GM12878 (cell line): Measurements from ENCODE around the gene CNOT11. TPM values are rescaled to one million over a fixed set of nuclear protein-coding genes. Genes with fewer than 3 reads are reported as not detected.

Source experiments
- BACH1 ChIP-seq: fragments of 450-650 bp; IDR thresholded peaks from 2 replicates; pipeline ENCODE4 v1.6.1; 2017; ENCODE audit warnings: mild to moderate bottlenecking, borderline replicate concordance
- CBX3 ChIP-seq: fragments of 200-600 bp; sonication (generic); IDR thresholded peaks from 2 replicates; pipeline ENCODE4 v1.6.1; 2016; ENCODE audit warnings: low read depth, borderline replicate concordance
- CBX5 ChIP-seq: sonication (generic); IDR thresholded peaks from 2 replicates; pipeline ENCODE4 v1.6.1; 2016; ENCODE audit warnings: low read depth, moderate library complexity, mild to moderate bottlenecking, inconsistent platforms
- CREB1 ChIP-seq: IDR thresholded peaks from 2 replicates; pipeline ENCODE4 v1.6.1; 2012; ENCODE audit warnings: low read depth, mild to moderate bottlenecking, inconsistent platforms
- EED ChIP-seq: sonication (generic); IDR thresholded peaks from 2 replicates; pipeline ENCODE4 v1.6.1; 2016; ENCODE audit warnings: antibody characterized with exemption, low read depth
- EP300 ChIP-seq, 2 experiments: fragments of 150-350 bp in 1 of 2; IDR thresholded peaks; 2 replicates each; pipeline ENCODE4 v1.6.1; 2011 to 2012; ENCODE audit warnings: low read depth in 2 of 2, low read length in 2 of 2, borderline replicate concordance in 1 of 2, improper control_type of control experiment in 1 of 2, inconsistent platforms in 1 of 2; ENCODE audit not compliant: control insufficient read depth in 1 of 2
- FOS ChIP-seq: IDR thresholded peaks from 3 replicates; pipeline ENCODE4 v1.6.1; 2011; ENCODE audit warnings: borderline replicate concordance; ENCODE audit not compliant: insufficient read length; ENCODE audit errors: extremely low read depth
- IKZF1 ChIP-seq: fragments of 450-650 bp; conservative IDR thresholded peaks from 2 replicates; pipeline ENCODE4 v1.6.1; 2017; ENCODE audit warnings: antibody characterized with exemption, mild to moderate bottlenecking
- KAT2A ChIP-seq: conservative IDR thresholded peaks from 2 replicates; pipeline ENCODE4 v1.6.1; 2011; ENCODE audit warnings: low read depth, low read length; ENCODE audit not compliant: control insufficient read depth
- LARP7 ChIP-seq: fragments of 450-650 bp; IDR thresholded peaks from 2 replicates; pipeline ENCODE4 v1.6.1; 2017; ENCODE audit warnings: mild to moderate bottlenecking
- MTA2 ChIP-seq: fragments of 450-650 bp; IDR thresholded peaks from 2 replicates; pipeline ENCODE4 v1.6.1; 2016; ENCODE audit warnings: low read depth, mild to moderate bottlenecking, moderate library complexity
- NBN ChIP-seq: fragments of 450-650 bp; IDR thresholded peaks from 2 replicates; pipeline ENCODE4 v1.6.1; 2016
- NFIC ChIP-seq: IDR thresholded peaks from 2 replicates; pipeline ENCODE4 v1.6.1; 2012; ENCODE audit warnings: low read depth, mild to moderate bottlenecking, inconsistent platforms, low read length, moderate library complexity
- SUZ12 ChIP-seq: fragments of 200-600 bp; sonication (generic); IDR thresholded peaks from one replicate; pipeline ENCODE4 v1.6.1; 2018; ENCODE audit warnings: antibody characterized with exemption, mild to moderate bottlenecking; ENCODE audit not compliant: unreplicated experiment
- TARDBP ChIP-seq: IDR thresholded peaks from 2 replicates; pipeline ENCODE4 v1.6.1; 2016; ENCODE audit warnings: borderline replicate concordance
- TCF3 ChIP-seq: IDR thresholded peaks from 2 replicates; pipeline ENCODE4 v1.6.1; 2012; ENCODE audit warnings: low read depth, mild to moderate bottlenecking, low read length, borderline replicate concordance; ENCODE audit not compliant: insufficient read depth
- ZBED1 ChIP-seq: IDR thresholded peaks from 2 replicates; pipeline ENCODE4 v1.6.1; 2016; ENCODE audit warnings: borderline replicate concordance
- ZNF384 ChIP-seq: IDR thresholded peaks from 2 replicates; pipeline ENCODE4 v1.6.1; 2012; ENCODE audit warnings: low read depth, mild to moderate bottlenecking, low read length, improper control_type of control experiment, borderline replicate concordance
- polyA plus RNA-seq, 11 experiments: library from polyadenylated mRNA; depleted of rRNA in 4 of 11; unstranded in 6 of 11; stranded (reverse) in 5 of 11; fragments of >200 nt; fragmentation: Nextera tagmentation in 4 of 11; fragmentation: Illumina TruSeq in 1 of 11; extraction: Ambion mirVana in 4 of 11; extraction: Trizol in 1 of 11; gene quantifications; 1 replicate in 1 of 11; 2 replicates in 10 of 11; pipeline versions ENCODE4 v1.2.1 to v1.2.3, GENCODE V29; 2011 to 2016; ENCODE audit warnings: inconsistent platforms in 2 of 11, missing spikeins in 2 of 11, low read depth in 1 of 11
- total RNA-seq, 4 experiments: library from RNA; depleted of rRNA in 3 of 4; stranded (reverse); fragments of >200 nt in 3 of 4; fragmentation: Illumina TruSeq in 1 of 4; extraction: Trizol in 1 of 4; gene quantifications; 2 replicates each; pipeline versions ENCODE4 v1.2.1 to v1.2.3, GENCODE V29; 2013 to 2021
- TF ChIP-seq, protein P1 (sequence below): IDR thresholded peaks from 2 replicates; pipeline ENCODE4 v1.6.1; 2012; ENCODE audit warnings: mild to moderate bottlenecking, low read depth, low read length
- TF ChIP-seq, protein P2 (sequence below): fragments of 450-650 bp; IDR thresholded peaks from 2 replicates; pipeline ENCODE4 v1.6.1; 2018; ENCODE audit warnings: borderline replicate concordance, mild to moderate bottlenecking; ENCODE audit not compliant: partially characterized antibody
- TF ChIP-seq, protein P3 (sequence below): fragments of 450-650 bp; IDR thresholded peaks from 2 replicates; pipeline ENCODE4 v1.6.1; 2017; ENCODE audit warnings: mild to moderate bottlenecking, moderate library complexity

The CNOT11 gene
- total and polyA plus RNA-seq, 10 of the 15 experiments (the other 5 are each of a cell fraction or from before 2014, with no cell fraction given) = 10.8 to 111 (median 50.5) TPM

DNA sequence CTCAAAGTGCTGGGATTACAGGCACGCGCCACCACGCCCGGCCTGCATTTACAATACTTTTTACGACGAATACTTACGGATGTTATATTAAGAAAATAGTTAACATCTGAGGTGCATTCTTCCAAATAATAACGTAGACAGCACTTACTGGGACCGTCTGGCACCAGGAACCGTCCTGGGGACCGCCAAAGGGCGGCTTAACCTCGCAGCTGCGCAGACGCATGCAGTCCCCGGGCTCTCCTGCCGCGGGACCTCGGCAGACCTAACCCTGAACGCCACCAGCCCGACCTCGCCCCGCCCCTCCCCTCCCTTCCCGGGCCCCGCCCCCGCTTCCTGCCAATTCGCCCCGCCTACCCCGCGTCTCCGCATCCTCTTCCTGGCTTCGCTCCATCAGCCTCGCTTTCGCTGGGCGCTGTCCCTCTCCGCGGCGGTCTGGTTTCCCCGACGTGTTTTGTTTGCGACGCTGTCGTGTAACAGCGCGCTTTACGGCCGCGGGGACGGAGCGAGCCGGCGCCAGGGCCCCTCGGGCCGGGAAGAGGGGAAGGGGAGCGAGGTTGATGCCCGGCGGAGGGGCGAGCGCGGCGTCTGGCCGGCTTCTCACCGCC is at the start of gene CNOT11 (continued):
- TF ChIP-seq, protein P1, sequence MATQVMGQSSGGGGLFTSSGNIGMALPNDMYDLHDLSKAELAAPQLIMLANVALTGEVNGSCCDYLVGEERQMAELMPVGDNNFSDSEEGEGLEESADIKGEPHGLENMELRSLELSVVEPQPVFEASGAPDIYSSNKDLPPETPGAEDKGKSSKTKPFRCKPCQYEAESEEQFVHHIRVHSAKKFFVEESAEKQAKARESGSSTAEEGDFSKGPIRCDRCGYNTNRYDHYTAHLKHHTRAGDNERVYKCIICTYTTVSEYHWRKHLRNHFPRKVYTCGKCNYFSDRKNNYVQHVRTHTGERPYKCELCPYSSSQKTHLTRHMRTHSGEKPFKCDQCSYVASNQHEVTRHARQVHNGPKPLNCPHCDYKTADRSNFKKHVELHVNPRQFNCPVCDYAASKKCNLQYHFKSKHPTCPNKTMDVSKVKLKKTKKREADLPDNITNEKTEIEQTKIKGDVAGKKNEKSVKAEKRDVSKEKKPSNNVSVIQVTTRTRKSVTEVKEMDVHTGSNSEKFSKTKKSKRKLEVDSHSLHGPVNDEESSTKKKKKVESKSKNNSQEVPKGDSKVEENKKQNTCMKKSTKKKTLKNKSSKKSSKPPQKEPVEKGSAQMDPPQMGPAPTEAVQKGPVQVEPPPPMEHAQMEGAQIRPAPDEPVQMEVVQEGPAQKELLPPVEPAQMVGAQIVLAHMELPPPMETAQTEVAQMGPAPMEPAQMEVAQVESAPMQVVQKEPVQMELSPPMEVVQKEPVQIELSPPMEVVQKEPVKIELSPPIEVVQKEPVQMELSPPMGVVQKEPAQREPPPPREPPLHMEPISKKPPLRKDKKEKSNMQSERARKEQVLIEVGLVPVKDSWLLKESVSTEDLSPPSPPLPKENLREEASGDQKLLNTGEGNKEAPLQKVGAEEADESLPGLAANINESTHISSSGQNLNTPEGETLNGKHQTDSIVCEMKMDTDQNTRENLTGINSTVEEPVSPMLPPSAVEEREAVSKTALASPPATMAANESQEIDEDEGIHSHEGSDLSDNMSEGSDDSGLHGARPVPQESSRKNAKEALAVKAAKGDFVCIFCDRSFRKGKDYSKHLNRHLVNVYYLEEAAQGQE = no peak
- TF ChIP-seq TCF3 = 0 out of 2 replicates have a peak, but pooled peaks have one; percentile 42
- no peak for TF ChIP-seq NFIC
- no peak for TF ChIP-seq FOS
- TF ChIP-seq CREB1 = peak; percentile 93
- TF ChIP-seq, protein P2, sequence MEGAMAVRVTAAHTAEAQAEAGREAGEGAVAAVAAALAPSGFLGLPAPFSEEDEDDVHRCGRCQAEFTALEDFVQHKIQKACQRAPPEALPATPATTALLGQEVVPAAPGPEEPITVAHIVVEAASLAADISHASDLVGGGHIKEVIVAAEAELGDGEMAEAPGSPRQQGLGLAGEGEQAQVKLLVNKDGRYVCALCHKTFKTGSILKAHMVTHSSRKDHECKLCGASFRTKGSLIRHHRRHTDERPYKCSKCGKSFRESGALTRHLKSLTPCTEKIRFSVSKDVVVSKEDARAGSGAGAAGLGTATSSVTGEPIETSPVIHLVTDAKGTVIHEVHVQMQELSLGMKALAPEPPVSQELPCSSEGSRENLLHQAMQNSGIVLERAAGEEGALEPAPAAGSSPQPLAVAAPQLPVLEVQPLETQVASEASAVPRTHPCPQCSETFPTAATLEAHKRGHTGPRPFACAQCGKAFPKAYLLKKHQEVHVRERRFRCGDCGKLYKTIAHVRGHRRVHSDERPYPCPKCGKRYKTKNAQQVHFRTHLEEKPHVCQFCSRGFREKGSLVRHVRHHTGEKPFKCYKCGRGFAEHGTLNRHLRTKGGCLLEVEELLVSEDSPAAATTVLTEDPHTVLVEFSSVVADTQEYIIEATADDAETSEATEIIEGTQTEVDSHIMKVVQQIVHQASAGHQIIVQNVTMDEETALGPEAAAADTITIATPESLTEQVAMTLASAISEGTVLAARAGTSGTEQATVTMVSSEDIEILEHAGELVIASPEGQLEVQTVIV = peak; percentile 99
- no peak; the same call in 1 of the 2 replicates for TF ChIP-seq BACH1
- TF ChIP-seq ZBED1 = no peak
- TF ChIP-seq NBN = 0 out of 2 replicates have a peak, but pooled peaks have one; percentile 50
- no peak for TF ChIP-seq EED
- no peak for TF ChIP-seq SUZ12
- peak; percentile 56; the same call in 1 of the 2 replicates for TF ChIP-seq CBX5
- TF ChIP-seq MTA2 = no peak
- TF ChIP-seq, protein P3, sequence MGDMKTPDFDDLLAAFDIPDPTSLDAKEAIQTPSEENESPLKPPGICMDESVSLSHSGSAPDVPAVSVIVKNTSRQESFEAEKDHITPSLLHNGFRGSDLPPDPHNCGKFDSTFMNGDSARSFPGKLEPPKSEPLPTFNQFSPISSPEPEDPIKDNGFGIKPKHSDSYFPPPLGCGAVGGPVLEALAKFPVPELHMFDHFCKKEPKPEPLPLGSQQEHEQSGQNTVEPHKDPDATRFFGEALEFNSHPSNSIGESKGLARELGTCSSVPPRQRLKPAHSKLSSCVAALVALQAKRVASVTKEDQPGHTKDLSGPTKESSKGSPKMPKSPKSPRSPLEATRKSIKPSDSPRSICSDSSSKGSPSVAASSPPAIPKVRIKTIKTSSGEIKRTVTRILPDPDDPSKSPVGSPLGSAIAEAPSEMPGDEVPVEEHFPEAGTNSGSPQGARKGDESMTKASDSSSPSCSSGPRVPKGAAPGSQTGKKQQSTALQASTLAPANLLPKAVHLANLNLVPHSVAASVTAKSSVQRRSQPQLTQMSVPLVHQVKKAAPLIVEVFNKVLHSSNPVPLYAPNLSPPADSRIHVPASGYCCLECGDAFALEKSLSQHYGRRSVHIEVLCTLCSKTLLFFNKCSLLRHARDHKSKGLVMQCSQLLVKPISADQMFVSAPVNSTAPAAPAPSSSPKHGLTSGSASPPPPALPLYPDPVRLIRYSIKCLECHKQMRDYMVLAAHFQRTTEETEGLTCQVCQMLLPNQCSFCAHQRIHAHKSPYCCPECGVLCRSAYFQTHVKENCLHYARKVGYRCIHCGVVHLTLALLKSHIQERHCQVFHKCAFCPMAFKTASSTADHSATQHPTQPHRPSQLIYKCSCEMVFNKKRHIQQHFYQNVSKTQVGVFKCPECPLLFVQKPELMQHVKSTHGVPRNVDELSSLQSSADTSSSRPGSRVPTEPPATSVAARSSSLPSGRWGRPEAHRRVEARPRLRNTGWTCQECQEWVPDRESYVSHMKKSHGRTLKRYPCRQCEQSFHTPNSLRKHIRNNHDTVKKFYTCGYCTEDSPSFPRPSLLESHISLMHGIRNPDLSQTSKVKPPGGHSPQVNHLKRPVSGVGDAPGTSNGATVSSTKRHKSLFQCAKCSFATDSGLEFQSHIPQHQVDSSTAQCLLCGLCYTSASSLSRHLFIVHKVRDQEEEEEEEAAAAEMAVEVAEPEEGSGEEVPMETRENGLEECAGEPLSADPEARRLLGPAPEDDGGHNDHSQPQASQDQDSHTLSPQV = no peak
- TF ChIP-seq KAT2A = no peak
- TF ChIP-seq TARDBP = no peak
- no peak for TF ChIP-seq EP300 (IDR thresholded peaks at IDR 0.05; ENCODE audit: borderline replicate concordance in 1 of 2, control insufficient read depth in 1 of 2, low read depth in 2 of 2, low read length in 2 of 2)
- TF ChIP-seq CBX3 = no peak
- no peak for TF ChIP-seq ZNF384
- TF ChIP-seq LARP7 = no peak
- peak; percentile 93 for TF ChIP-seq IKZF1
